ENCODE measurements around the gene ADAP1.
"Not testable (repeated sequence)": the region's sequence is repeated elsewhere in the genome, so short reads cannot be mapped to it uniquely, and the experiment has no call there.

The ADAP1 gene

GRCh38 chr7:937856-938484, 16.5 kb downstream of the ADAP1 start:
- DNase-seq: no peak

GRCh38 chr7:936386-937054, 18.0 kb downstream of the ADAP1 start:
- no peak for DNase-seq

- DNase-seq: no peak
These were observed 18.6 kb downstream of the ADAP1 start for GRCh38 chr7:935874-936385.

GRCh38 chr7:935164-935873, 19.2 kb downstream of the ADAP1 start:
- DNase-seq: no peak

GRCh38 chr7:934469-935163, 19.9 kb downstream of the ADAP1 start:
- DNase-seq: no peak

- no peak for DNase-seq
These were observed 21.9 kb downstream of the ADAP1 start for GRCh38 chr7:932651-932975.

- no peak for DNase-seq
These were observed 22.4 kb downstream of the ADAP1 start for GRCh38 chr7:931871-932650.

- DNase-seq: no peak
These were observed 23.3 kb downstream of the ADAP1 start for GRCh38 chr7:930975-931758.

GRCh38 chr7:929311-929711, 25.2 kb downstream of the ADAP1 start:
- DNase-seq: no peak

- no peak for DNase-seq
These were observed 27.3 kb downstream of the ADAP1 start for GRCh38 chr7:927031-927671.

- no peak for DNase-seq
These were observed 28.1 kb downstream of the ADAP1 start for GRCh38 chr7:926061-927030.

GRCh38 chr7:925601-926000, 28.9 kb downstream of the ADAP1 start:
- no peak for DNase-seq

- no peak for DNase-seq
These were observed 29.8 kb downstream of the ADAP1 start for GRCh38 chr7:924541-925231.

GRCh38 chr7:924042-924441, 30.4 kb downstream of the ADAP1 start:
- not testable (repeated sequence) for DNase-seq

- no peak for DNase-seq
These were observed 31.1 kb downstream of the ADAP1 start for GRCh38 chr7:923108-924041.

- no peak for DNase-seq
These were observed 32.0 kb downstream of the ADAP1 start for GRCh38 chr7:922334-923107.

GRCh38 chr7:921581-922333, 32.7 kb downstream of the ADAP1 start:
- no peak for DNase-seq

Measured in NCI-H187 (cell line).